GM23248 (cell line): ENCODE results near the gene GOLPH3. TPM values are rescaled to one million over a fixed set of nuclear protein-coding genes. Genes with fewer than 3 reads are reported as not detected.
A peak's percentile ranks its signal among the peaks of the same experiment; 100 is the strongest.

Experiments
- DNase-seq: peaks from one replicate; pipeline ENCODE4 v3.0.0-alpha.2; 2015
- H2AFZ ChIP-seq: fragments of 200-600 bp; sonication (generic); 2 replicates; pipeline ENCODE4 v1.6.1; 2016; ENCODE audit warnings: antibody characterized with exemption
- H3F3A ChIP-seq: fragments of 200-600 bp; sonication (generic); 2 replicates; pipeline ENCODE4 v1.6.1; 2016; ENCODE audit warnings: mild to moderate bottlenecking, antibody characterized with exemption, mixed run types; ENCODE audit not compliant: insufficient read depth
- H3K27ac ChIP-seq: fragments of 200-600 bp; sonication (generic); 2 replicates; pipeline ENCODE4 v1.5.1; 2016; ENCODE audit warnings: mild to moderate bottlenecking
- H3K27me3 ChIP-seq: fragments of 200-600 bp; sonication (generic); replicated peaks from 2 replicates; pipeline ENCODE4 v1.6.1; 2016; ENCODE audit warnings: mild to moderate bottlenecking; ENCODE audit not compliant: insufficient read depth
- H3K36me3 ChIP-seq: fragments of 200-600 bp; sonication (generic); 2 replicates; pipeline ENCODE4 v1.6.1; 2016; ENCODE audit warnings: low read depth, mild to moderate bottlenecking
- H3K4me1 ChIP-seq: fragments of 200-600 bp; sonication (generic); 2 replicates; pipeline ENCODE4 v1.6.1; 2016; ENCODE audit warnings: mild to moderate bottlenecking; ENCODE audit not compliant: insufficient read depth
- H3K4me2 ChIP-seq: fragments of 200-600 bp; sonication (generic); one replicate; pipeline ENCODE4 v1.6.1; 2016; ENCODE audit warnings: mild to moderate bottlenecking; ENCODE audit not compliant: unreplicated experiment
- H3K4me3 ChIP-seq: fragments of 200-600 bp; sonication (generic); 2 replicates; pipeline ENCODE4 v1.5.1; 2016; ENCODE audit warnings: mild to moderate bottlenecking
- H3K79me2 ChIP-seq: fragments of 200-600 bp; sonication (generic); 2 replicates; pipeline ENCODE4 v1.6.1; 2016; ENCODE audit warnings: mild to moderate bottlenecking; ENCODE audit not compliant: insufficient read depth
- H3K9ac ChIP-seq: fragments of 200-600 bp; sonication (generic); 2 replicates; pipeline ENCODE4 v1.6.1; 2016; ENCODE audit warnings: mild to moderate bottlenecking
- H3K9me2 ChIP-seq: fragments of 200-600 bp; sonication (generic); 2 replicates; pipeline ENCODE4 v1.6.1; 2016; ENCODE audit warnings: mixed run types, mild to moderate bottlenecking, moderate library complexity; ENCODE audit not compliant: insufficient read depth
- H3K9me3 ChIP-seq: fragments of 200-600 bp; sonication (generic); one replicate; pipeline ENCODE4 v1.6.1; 2017; ENCODE audit warnings: low read depth
- H4K20me1 ChIP-seq: fragments of 200-600 bp; sonication (generic); 2 replicates; pipeline ENCODE4 v1.6.0; 2016; ENCODE audit not compliant: insufficient read depth
- EZH2 ChIP-seq: fragments of 200-600 bp; sonication (generic); IDR thresholded peaks from 2 replicates; pipeline ENCODE4 v1.6.1; 2018; ENCODE audit warnings: antibody characterized with exemption, mild to moderate bottlenecking; ENCODE audit not compliant: insufficient read depth, poor library complexity, severe bottlenecking
- EZH2phosphoT487 ChIP-seq: fragments of 200-600 bp; sonication (generic); IDR thresholded peaks from 2 replicates; pipeline ENCODE4 v1.6.1; 2018; ENCODE audit warnings: antibody characterized with exemption, moderate library complexity, mild to moderate bottlenecking, low read depth; ENCODE audit not compliant: insufficient read depth
- WGBS, 2 experiments: methylation state at CpG; one replicate each; pipeline ENCODE4 v1.1.6; 2015 to 2017; ENCODE audit warnings: low lambda C conversion rate in 2 of 2, low coverage in 1 of 2; ENCODE audit errors: missing lambda C conversion rate in 2 of 2; 5-methylcytosine and 5-hydroxymethylcytosine counted together
- in situ Hi-C: fragments of 300-500 bp; cut with MboI; formaldehyde crosslinking; loops from 2 replicates; pipeline ENCODE4 v1.15.0; 2020
- polyA plus RNA-seq: library from polyadenylated mRNA; unstranded; fragments of >200 nt; fragmentation: Nextera tagmentation; extraction: Ambion mirVana; gene quantifications from 2 replicates; pipeline ENCODE4 v1.2.1, GENCODE V29; 2016
- total RNA-seq: library from RNA; depleted of rRNA; stranded (reverse); fragments of >200 nt; shearing (Covaris generic); gene quantifications from 2 replicates; pipeline ENCODE4 v1.2.3, GENCODE V29; 2014

Gene GOLPH3
- total and polyA plus RNA-seq, 2 experiments from 2014 or later, result 102 to 120 TPM

- Histone ChIP-seq H3K36me3 (no peaks in the 10 kb centered on the region), H3K9me3 (no peaks in the 10 kb centered on the region), H2AFZ (no peak overlapping the region), H3K4me2 (no peak overlapping the region), H3K27ac (peak overlapping the region; percentile 36; the same call in 1 of the 2 replicates), H3K79me2 (no peaks in the 10 kb centered on the region), H3F3A (no peaks in the 10 kb centered on the region), H3K9me2 (no peaks in the 10 kb centered on the region), H3K9ac (no peak overlapping the region), H4K20me1 (no peaks in the 10 kb centered on the region), H3K4me1 (peaks cover 16% of the 10 kb centered on the region), H3K4me3 (no peak overlapping the region), H3K27me3 (no peaks in the 10 kb centered on the region)
- 20 to 30% methylated on average over 2 of the region's 2 CpGs for WGBS, 2 experiments
- DNase-seq, result peak; percentile 84
- TF ChIP-seq EZH2phosphoT487, result no peak
- no peak for TF ChIP-seq EZH2
- in situ Hi-C loops, result no loop called here
Measured at GRCh38 chr5:32202394-32202793, 28.3 kb upstream of the GOLPH3 start.

GRCh38 chr5:32201122-32201753, 27.1 kb upstream of the GOLPH3 start:
- TF ChIP-seq EZH2 (no peak), EZH2phosphoT487 (no peak)
- 53 to 61% methylated on average over 3 of the region's 3 CpGs for WGBS, 2 experiments
- Histone ChIP-seq H3K36me3 (no peaks in the 10 kb centered on the region), H3K4me2 (no peak overlapping the region), H3F3A (no peaks in the 10 kb centered on the region), H3K79me2 (no peaks in the 10 kb centered on the region), H3K4me3 (no peak overlapping the region), H3K9me3 (no peaks in the 10 kb centered on the region), H3K4me1 (peaks cover 16% of the 10 kb centered on the region), H3K9ac (no peak overlapping the region), H3K27me3 (no peaks in the 10 kb centered on the region), H3K27ac (no peak overlapping the region), H3K9me2 (no peaks in the 10 kb centered on the region), H4K20me1 (no peaks in the 10 kb centered on the region), H2AFZ (no peak overlapping the region)
- in situ Hi-C loops, result no loop called here
- peak; percentile 41 for DNase-seq

GRCh38 chr5:32197032-32197431, 22.9 kb upstream of the GOLPH3 start:
- no peaks in the 10 kb centered on the region for H4K20me1 ChIP-seq
- no peaks in the 10 kb centered on the region for H3K9me2 ChIP-seq
- no peaks in the 10 kb centered on the region for H3K79me2 ChIP-seq
- peaks cover 21% of the 10 kb centered on the region for H3K4me1 ChIP-seq
- H3K9me3 ChIP-seq, result no peaks in the 10 kb centered on the region
- no peaks in the 10 kb centered on the region for H3K36me3 ChIP-seq
- H3K4me3 ChIP-seq, result no peak overlapping the region
- H3K27ac ChIP-seq, result no peak overlapping the region
- DNase-seq, result no peak
- in situ Hi-C loops, result no loop called here
- no peaks in the 10 kb centered on the region for H3F3A ChIP-seq
- H3K9ac ChIP-seq, result no peak overlapping the region
- no peak overlapping the region for H3K4me2 ChIP-seq
- H2AFZ ChIP-seq, result no peak overlapping the region
- H3K27me3 ChIP-seq, result no peaks in the 10 kb centered on the region
- WGBS, 2 experiments, result 81 to 83% methylated on average over 6 of the region's 6 CpGs
- TF ChIP-seq EZH2 (no peak), EZH2phosphoT487 (no peak)

- H3K9me3 ChIP-seq, result no peaks in the 10 kb centered on the region
- TF ChIP-seq EZH2phosphoT487 (no peak), EZH2 (no peak)
- no peaks in the 10 kb centered on the region for H4K20me1 ChIP-seq
- H3F3A ChIP-seq, result no peaks in the 10 kb centered on the region
- H3K27me3 ChIP-seq, result no peaks in the 10 kb centered on the region
- 87 to 92% methylated on average over 5 of the region's 5 CpGs for WGBS, 2 experiments
- H2AFZ ChIP-seq, result no peak overlapping the region
- H3K4me3 ChIP-seq, result no peak overlapping the region
- DNase-seq, result no peak
- H3K9me2 ChIP-seq, result no peaks in the 10 kb centered on the region
- H3K79me2 ChIP-seq, result no peaks in the 10 kb centered on the region
- no peaks in the 10 kb centered on the region for H3K36me3 ChIP-seq
- in situ Hi-C loops, result no loop called here
- H3K4me2 ChIP-seq, result no peak overlapping the region
- H3K9ac ChIP-seq, result no peak overlapping the region
- H3K27ac ChIP-seq, result no peak overlapping the region
- peaks cover 10% of the 10 kb centered on the region for H3K4me1 ChIP-seq
Measured at GRCh38 chr5:32195265-32195664, 21.1 kb upstream of the GOLPH3 start.
